PFSK-1 (cell line): Measurements from ENCODE around the gene KAZN.

Source experiments
- FOXP2 ChIP-seq: optimal IDR thresholded peaks from 2 replicates; pipeline ENCODE3; 2011; ENCODE audit warnings: borderline replicate concordance, control low read depth, inconsistent platforms; ENCODE audit not compliant: insufficient read depth; ENCODE audit errors: extremely low read length, extremely low read depth
- POLR2AphosphoS5 ChIP-seq: IDR thresholded peaks from 2 replicates; pipeline ENCODE4 v1.6.1; 2012; ENCODE audit warnings: low read depth, mild to moderate bottlenecking, control low read depth, low read length, moderate library complexity
- REST ChIP-seq, 2 experiments: IDR thresholded peaks; 2 replicates each; pipeline versions ENCODE4 v1.6.1 to v1.8.0; 2011 to 2012; ENCODE audit warnings: low read depth in 2 of 2, low read length in 2 of 2, control low read depth in 1 of 2, inconsistent platforms in 1 of 2, mild to moderate bottlenecking in 1 of 2, moderate library complexity in 1 of 2; ENCODE audit not compliant: insufficient read depth in 1 of 2
- SIN3A ChIP-seq: IDR thresholded peaks from 2 replicates; pipeline ENCODE4 v1.6.1; 2012; ENCODE audit warnings: mild to moderate bottlenecking, low read length, moderate library complexity, borderline replicate concordance; ENCODE audit not compliant: insufficient read depth
- TAF1 ChIP-seq: IDR thresholded peaks from 2 replicates; pipeline ENCODE4 v1.6.1; 2012; ENCODE audit warnings: low read length, control low read depth, borderline replicate concordance; ENCODE audit not compliant: insufficient read depth

Gene KAZN

GRCh38 chr1:14812189-14812588, 213.7 kb downstream of the KAZN start:
- TF ChIP-seq REST (IDR thresholded peaks at IDR 0.05; ENCODE audit: insufficient read depth in 1 of 2, low read depth in 2 of 2, low read length in 2 of 2) (no peak), TAF1 (no peak), SIN3A (no peak), POLR2AphosphoS5 (no peak), FOXP2 (no peak)

GRCh38 chr1:14815175-14815877, 216.8 kb downstream of the KAZN start:
- no peak for TF ChIP-seq TAF1
- TF ChIP-seq POLR2AphosphoS5: no peak
- no peak for TF ChIP-seq FOXP2
- no peak for TF ChIP-seq REST (IDR thresholded peaks at IDR 0.05; ENCODE audit: insufficient read depth in 1 of 2, low read depth in 2 of 2, low read length in 2 of 2)
- TF ChIP-seq SIN3A: no peak

GRCh38 chr1:14817223-14818170, 219.0 kb downstream of the KAZN start:
- TF ChIP-seq FOXP2 (no peak), TAF1 (no peak), POLR2AphosphoS5 (no peak), SIN3A (no peak), REST (IDR thresholded peaks at IDR 0.05; ENCODE audit: insufficient read depth in 1 of 2, low read depth in 2 of 2, low read length in 2 of 2) (no peak)

- no peak for TF ChIP-seq REST (IDR thresholded peaks at IDR 0.05; ENCODE audit: insufficient read depth in 1 of 2, low read depth in 2 of 2, low read length in 2 of 2)
- TF ChIP-seq FOXP2: no peak
- TF ChIP-seq POLR2AphosphoS5: no peak
- TF ChIP-seq TAF1: no peak
- TF ChIP-seq SIN3A: no peak
These were observed 222.0 kb downstream of the KAZN start for GRCh38 chr1:14820295-14821085.
